Measurements from ENCODE around the gene PGP. TPM values are rescaled to one million over a fixed set of nuclear protein-coding genes. Genes with fewer than 3 reads are reported as not detected.

The PGP gene
- total RNA-seq, 2 experiments from 2014 or later, result 8.1 to 8.5 TPM

- TF ChIP-seq CTCF (IDR thresholded peaks at IDR 0.05), result no peak
- H3K4me1 Mint-ChIP-seq (ENCODE audit: low read depth), result peaks cover 6% of the 10 kb centered on the region
- ChIA-PET POLR2A (no interaction called here), CTCF (no interaction called here)
- H3K9me3 ChIP-seq (ENCODE audit: control insufficient read depth in 1 of 2, insufficient read depth in 1 of 2, low read length in 2 of 2), result peaks cover 0 to 16% of the 10 kb centered on the region in 2 experiments
- ATAC-seq (ENCODE audit: poor library complexity) (no peak), DNase-seq (no peak)
- peaks cover 13 to 15% of the 10 kb centered on the region in 2 experiments for H3K27me3 ChIP-seq (ENCODE audit: control insufficient read depth in 1 of 2, insufficient read depth in 2 of 2, low read length in 2 of 2)
- intact Hi-C loops (cut with DNase I, micrococcal nuclease), result loop anchor here in 1 of 2 experiments (10.0 kb wide), 1 partner anchor 144 kb away; no protein-coding TSS in a partner anchor
- no peaks in the 10 kb centered on the region for H3K36me3 Mint-ChIP-seq (ENCODE audit: low read depth)
- no peak overlapping the region for H3K4me3 ChIP-seq (ENCODE audit: low read length)
- no peak overlapping the region for H3K27ac Mint-ChIP-seq
- H3K27ac ChIP-seq (ENCODE audit: low read depth in 1 of 2, low read length in 2 of 2), result no peak overlapping the region
- peaks cover 7% of the 10 kb centered on the region for H3K27me3 Mint-ChIP-seq
- no peak overlapping the region for H3K4me3 Mint-ChIP-seq
- H3K9me3 Mint-ChIP-seq, result no peaks in the 10 kb centered on the region
- H3K4me1 ChIP-seq (ENCODE audit: insufficient read depth, low read length), result peaks cover 14% of the 10 kb centered on the region
- no peaks in the 10 kb centered on the region for H3K36me3 ChIP-seq (ENCODE audit: insufficient read depth, low read length)
Observed at GRCh38 chr16:2190659-2191445, 23.8 kb downstream of the PGP start.

- no peak for ATAC-seq (ENCODE audit: poor library complexity)
- Histone ChIP-seq H3K9me3 (ENCODE audit: control insufficient read depth in 1 of 2, insufficient read depth in 1 of 2, low read length in 2 of 2) (peaks cover 0 to 10% of the 10 kb centered on the region in 2 experiments), H3K27ac (ENCODE audit: low read depth in 1 of 2, low read length in 2 of 2) (no peak overlapping the region), H3K27me3 (ENCODE audit: control insufficient read depth in 1 of 2, insufficient read depth in 2 of 2, low read length in 2 of 2) (peaks cover 5 to 8% of the 10 kb centered on the region in 2 experiments), H3K4me3 (ENCODE audit: low read length) (no peak overlapping the region), H3K4me1 (ENCODE audit: insufficient read depth, low read length) (peaks cover 7% of the 10 kb centered on the region), H3K36me3 (ENCODE audit: insufficient read depth, low read length) (no peaks in the 10 kb centered on the region)
- no peak for TF ChIP-seq CTCF (IDR thresholded peaks at IDR 0.05)
- Mint-ChIP-seq H3K4me1 (ENCODE audit: low read depth) (peaks cover 5% of the 10 kb centered on the region), H3K9me3 (no peaks in the 10 kb centered on the region), H3K4me3 (no peak overlapping the region), H3K36me3 (ENCODE audit: low read depth) (no peaks in the 10 kb centered on the region), H3K27me3 (peaks cover 6% of the 10 kb centered on the region), H3K27ac (no peak overlapping the region)
- ChIA-PET POLR2A (no interaction called here), CTCF (no interaction called here)
- intact Hi-C loops (cut with DNase I, micrococcal nuclease), result loop anchor here in 1 of 2 experiments (10.0 kb wide), 1 partner anchor 145 kb away; no protein-coding TSS in a partner anchor
- no peak for DNase-seq
Observed at GRCh38 chr16:2190002-2190658, 24.5 kb downstream of the PGP start.

- DNase-seq, result no peak
- no peaks in the 10 kb centered on the region for H3K4me1 ChIP-seq (ENCODE audit: insufficient read depth, low read length)
- H3K27ac Mint-ChIP-seq, result no peak overlapping the region
- no peaks in the 10 kb centered on the region for H3K27me3 Mint-ChIP-seq
- no peaks in the 10 kb centered on the region for H3K9me3 Mint-ChIP-seq
- intact Hi-C loops (cut with DNase I, micrococcal nuclease), result no loop called here
- no peak overlapping the region for H3K4me3 ChIP-seq (ENCODE audit: low read length)
- H3K27ac ChIP-seq (ENCODE audit: low read depth in 1 of 2, low read length in 2 of 2), result no peak overlapping the region
- ChIA-PET CTCF (no interaction called here), POLR2A (no interaction called here)
- no peaks in the 10 kb centered on the region for H3K4me1 Mint-ChIP-seq (ENCODE audit: low read depth)
- H3K36me3 Mint-ChIP-seq (ENCODE audit: low read depth), result no peaks in the 10 kb centered on the region
- ATAC-seq (ENCODE audit: poor library complexity), result no peak
- H3K36me3 ChIP-seq (ENCODE audit: insufficient read depth, low read length), result no peaks in the 10 kb centered on the region
- no peak for TF ChIP-seq CTCF (IDR thresholded peaks at IDR 0.05)
- H3K27me3 ChIP-seq (ENCODE audit: control insufficient read depth in 1 of 2, insufficient read depth in 2 of 2, low read length in 2 of 2), result peaks cover 0 to under 1% of the 10 kb centered on the region in 2 experiments
- H3K4me3 Mint-ChIP-seq, result no peak overlapping the region
- H3K9me3 ChIP-seq (ENCODE audit: control insufficient read depth in 1 of 2, insufficient read depth in 1 of 2, low read length in 2 of 2), result peaks cover 0 to 5% of the 10 kb centered on the region in 2 experiments
Observed at GRCh38 chr16:2189252-2189893, 25.3 kb downstream of the PGP start.
